ENCODE measurements around the gene SEPTIN2.
"Not testable (repeated sequence)": the region's sequence is repeated elsewhere in the genome, so short reads cannot be mapped to it uniquely, and the experiment has no call there.

The SEPTIN2 gene

GRCh38 chr2:241354668-241355658 lies 39.2 kb downstream of the SEPTIN2 start:
- peak in 1 of 2 experiments; percentile 88 for DNase-seq (ENCODE audit: low read depth in 1 of 2, low spot score in 1 of 2)
- no peak for TF ChIP-seq JUND (IDR thresholded peaks at IDR 0.05; ENCODE audit: low read depth)
- in situ Hi-C loops (cut with HindIII; ENCODE audit: low pct_unique_long_range_greater_than_20kb, low sequenced_read_pairs), result no loop called here

- DNase-seq (ENCODE audit: low read depth in 1 of 2, low spot score in 1 of 2), result peak; percentile 84 to 98
- in situ Hi-C loops (cut with HindIII; ENCODE audit: low pct_unique_long_range_greater_than_20kb, low sequenced_read_pairs), result no loop called here
- no peak for TF ChIP-seq JUND (IDR thresholded peaks at IDR 0.05; ENCODE audit: low read depth)
Measured at GRCh38 chr2:241355983-241356870, 40.5 kb downstream of the SEPTIN2 start, which contains the start of gene FARP2. Gene FARP2 (plus strand): TSS chr2:241356285. CDS start chr2:241373108, 16,823 bp downstream.

- TF ChIP-seq JUND (IDR thresholded peaks at IDR 0.05; ENCODE audit: low read depth), result no peak
- in situ Hi-C loops (cut with HindIII; ENCODE audit: low pct_unique_long_range_greater_than_20kb, low sequenced_read_pairs), result no loop called here
- DNase-seq (ENCODE audit: low read depth in 1 of 2, low spot score in 1 of 2), result no peak
Measured at GRCh38 chr2:241356871-241357260, 41.1 kb downstream of the SEPTIN2 start.

DNA sequence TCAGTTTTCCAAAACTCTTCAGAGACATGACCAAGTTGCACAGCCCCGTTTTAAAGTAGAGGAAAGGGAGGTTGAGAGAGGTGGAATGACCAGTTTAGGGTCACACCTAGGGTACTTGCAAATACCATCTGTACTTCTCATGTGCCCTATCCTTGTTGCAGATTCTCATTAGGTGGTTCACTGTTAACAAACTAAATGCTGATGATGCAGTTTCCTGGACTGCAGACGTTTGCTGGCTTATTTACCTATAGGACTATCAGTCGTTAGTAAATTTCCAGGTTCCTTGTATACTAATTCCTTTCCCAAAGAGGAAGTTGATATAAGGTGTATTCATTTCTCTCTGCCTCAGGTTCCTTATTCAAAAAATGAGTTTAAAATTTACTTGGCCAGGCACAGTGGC lies 41.8 kb downstream of the SEPTIN2 start:
- DNase-seq (ENCODE audit: low read depth in 1 of 2, low spot score in 1 of 2), result no peak
- no peak for TF ChIP-seq JUND (IDR thresholded peaks at IDR 0.05; ENCODE audit: low read depth)
- in situ Hi-C loops (cut with HindIII; ENCODE audit: low pct_unique_long_range_greater_than_20kb, low sequenced_read_pairs), result no loop called here

DNA sequence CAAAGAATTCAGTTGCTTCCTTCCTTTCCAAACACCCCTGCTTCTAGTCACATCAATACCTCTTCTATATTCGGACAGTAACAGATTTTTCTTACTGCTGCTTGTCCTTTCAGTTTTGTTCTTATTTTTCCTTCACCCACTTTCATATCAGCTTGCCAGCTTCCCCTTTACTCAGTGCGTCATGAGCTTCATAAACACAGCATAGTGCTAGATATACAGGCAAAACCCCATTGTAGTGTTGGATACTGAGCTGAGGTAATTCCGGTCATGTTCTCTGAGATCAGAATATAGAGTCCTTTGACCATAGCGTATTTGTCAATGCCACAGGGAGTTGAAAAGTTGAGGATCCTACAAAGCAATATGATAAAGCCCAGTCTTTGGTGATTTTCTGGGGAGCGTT lies 42.7 kb downstream of the SEPTIN2 start:
- TF ChIP-seq JUND (IDR thresholded peaks at IDR 0.05; ENCODE audit: low read depth), result no peak
- in situ Hi-C loops (cut with HindIII; ENCODE audit: low pct_unique_long_range_greater_than_20kb, low sequenced_read_pairs), result no loop called here

GRCh38 chr2:241359481-241360045 lies 43.8 kb downstream of the SEPTIN2 start:
- in situ Hi-C loops (cut with HindIII; ENCODE audit: low pct_unique_long_range_greater_than_20kb, low sequenced_read_pairs), result no loop called here
- DNase-seq (ENCODE audit: low read depth in 1 of 2, low spot score in 1 of 2), result no peak
- TF ChIP-seq JUND (IDR thresholded peaks at IDR 0.05; ENCODE audit: low read depth), result no peak

More for the DNA sequence above, 42.7 kb downstream of the SEPTIN2 start:
- DNase-seq (ENCODE audit: low read depth in 1 of 2, low spot score in 1 of 2), result no peak

- no peak for DNase-seq (ENCODE audit: low read depth in 1 of 2, low spot score in 1 of 2)
- no peak for TF ChIP-seq JUND (IDR thresholded peaks at IDR 0.05; ENCODE audit: low read depth)
- in situ Hi-C loops (cut with HindIII; ENCODE audit: low pct_unique_long_range_greater_than_20kb, low sequenced_read_pairs), result no loop called here
Measured at GRCh38 chr2:241363426-241363825, 47.7 kb downstream of the SEPTIN2 start.

- no peak for TF ChIP-seq JUND (IDR thresholded peaks at IDR 0.05; ENCODE audit: low read depth)
- in situ Hi-C loops (cut with HindIII; ENCODE audit: low pct_unique_long_range_greater_than_20kb, low sequenced_read_pairs), result no loop called here
- no peak for DNase-seq (ENCODE audit: low read depth in 1 of 2, low spot score in 1 of 2)
Measured at GRCh38 chr2:241364781-241365180, 49.1 kb downstream of the SEPTIN2 start.

DNA sequence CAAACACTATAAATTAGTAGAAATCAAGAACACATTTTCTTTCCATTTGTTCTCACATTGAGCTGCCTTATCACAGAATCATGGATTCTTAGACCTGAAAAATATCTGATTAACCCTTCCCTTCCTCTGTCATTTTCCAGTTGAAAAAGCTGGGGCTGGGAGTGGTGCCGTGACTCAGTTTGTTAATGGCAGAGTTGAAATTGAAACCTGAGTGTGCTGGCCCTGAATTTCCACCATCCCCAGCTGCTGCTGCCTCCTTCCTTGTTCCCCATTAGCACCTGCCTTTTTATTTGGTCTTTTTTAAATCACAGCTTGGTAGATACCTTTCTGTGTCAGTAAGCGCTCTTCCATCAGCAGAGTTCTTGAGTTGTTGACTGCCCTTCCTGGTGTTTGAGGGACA lies 51.0 kb downstream of the SEPTIN2 start:
- in situ Hi-C loops (cut with HindIII; ENCODE audit: low pct_unique_long_range_greater_than_20kb, low sequenced_read_pairs), result no loop called here
- no peak for TF ChIP-seq JUND (IDR thresholded peaks at IDR 0.05; ENCODE audit: low read depth)
- DNase-seq (ENCODE audit: low read depth in 1 of 2, low spot score in 1 of 2), result no peak

DNA sequence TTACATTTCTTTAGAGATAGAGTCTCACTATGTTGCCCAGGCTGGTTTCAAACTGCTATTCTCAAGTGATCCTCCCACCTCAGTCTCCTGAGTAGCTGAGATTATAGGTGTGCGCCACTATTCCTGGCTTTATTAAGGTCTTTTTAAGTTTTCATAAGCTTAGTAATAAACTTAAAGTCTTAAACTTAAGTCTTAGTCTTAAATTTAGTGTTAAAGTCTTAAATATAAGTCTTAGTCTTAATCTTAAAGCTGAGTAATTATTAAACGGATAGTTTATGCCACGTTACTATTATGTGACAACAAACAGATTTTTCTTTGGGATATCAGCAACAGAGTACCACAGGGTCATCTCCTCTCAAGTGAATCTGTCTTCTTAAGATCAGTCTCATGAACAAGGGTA lies 52.9 kb downstream of the SEPTIN2 start:
- no peak for TF ChIP-seq JUND (IDR thresholded peaks at IDR 0.05; ENCODE audit: low read depth)
- in situ Hi-C loops (cut with HindIII; ENCODE audit: low pct_unique_long_range_greater_than_20kb, low sequenced_read_pairs), result no loop called here
- DNase-seq (ENCODE audit: low read depth in 1 of 2, low spot score in 1 of 2), result no peak

GRCh38 chr2:241372361-241372992 lies 56.8 kb downstream of the SEPTIN2 start:
- no peak for TF ChIP-seq JUND (IDR thresholded peaks at IDR 0.05; ENCODE audit: low read depth)

DNA sequence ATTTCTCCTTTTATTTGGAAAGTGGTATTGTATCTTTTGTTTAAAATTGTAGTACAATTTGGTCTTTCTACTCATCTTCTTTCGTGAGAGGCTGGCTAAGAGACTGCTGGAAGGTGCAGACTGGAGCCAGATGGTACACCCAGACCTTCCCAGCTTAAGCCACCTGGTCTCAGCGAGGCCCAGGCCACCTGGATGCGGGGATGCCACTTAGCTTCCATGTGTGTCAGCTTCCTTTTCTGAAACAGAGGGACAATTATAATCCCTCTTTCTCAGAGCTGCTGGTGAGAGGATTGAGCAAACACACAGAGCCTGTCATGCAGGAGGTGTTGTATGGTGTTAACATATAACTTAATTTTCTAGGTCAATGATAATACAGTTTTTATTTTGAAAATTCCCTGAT lies 57.7 kb downstream of the SEPTIN2 start:
- DNase-seq (ENCODE audit: low read depth in 1 of 2, low spot score in 1 of 2), result no peak
- in situ Hi-C loops (cut with HindIII; ENCODE audit: low pct_unique_long_range_greater_than_20kb, low sequenced_read_pairs), result no loop called here
- no peak for TF ChIP-seq JUND (IDR thresholded peaks at IDR 0.05; ENCODE audit: low read depth)

More at GRCh38 chr2:241372361-241372992, 56.8 kb downstream of the SEPTIN2 start:
- in situ Hi-C loops (cut with HindIII; ENCODE audit: low pct_unique_long_range_greater_than_20kb, low sequenced_read_pairs), result no loop called here
- DNase-seq (ENCODE audit: low read depth in 1 of 2, low spot score in 1 of 2), result no peak

DNA sequence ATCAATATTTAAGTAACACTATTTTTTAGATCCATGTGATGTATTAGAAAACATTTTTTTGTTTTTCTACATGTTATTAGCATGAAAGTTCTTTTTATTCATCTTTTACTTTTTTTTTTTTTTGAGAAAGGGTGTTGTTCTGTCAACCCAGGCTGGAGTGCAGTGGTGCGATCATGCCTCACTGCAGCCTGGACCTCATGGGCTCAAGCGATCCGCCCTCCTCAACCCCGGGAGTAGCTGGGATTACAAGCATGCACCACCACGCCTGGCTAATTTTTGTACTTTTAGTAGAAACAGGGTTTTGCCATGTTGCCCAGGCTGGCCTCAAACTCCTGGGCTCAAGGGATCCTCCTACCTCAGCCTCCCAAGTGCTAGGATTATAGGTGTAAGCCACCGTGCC lies 58.2 kb downstream of the SEPTIN2 start:
- DNase-seq (ENCODE audit: low read depth in 1 of 2, low spot score in 1 of 2); in situ Hi-C loops (cut with HindIII; ENCODE audit: low pct_unique_long_range_greater_than_20kb, low sequenced_read_pairs): not testable (repeated sequence)

All from T47D (cell line).